ENCODE data around the gene GOLGA8Q.
"Not testable (repeated sequence)": the region's sequence is repeated elsewhere in the genome, so short reads cannot be mapped to it uniquely, and the experiment has no call there.

GOLGA8Q gene, protein sequence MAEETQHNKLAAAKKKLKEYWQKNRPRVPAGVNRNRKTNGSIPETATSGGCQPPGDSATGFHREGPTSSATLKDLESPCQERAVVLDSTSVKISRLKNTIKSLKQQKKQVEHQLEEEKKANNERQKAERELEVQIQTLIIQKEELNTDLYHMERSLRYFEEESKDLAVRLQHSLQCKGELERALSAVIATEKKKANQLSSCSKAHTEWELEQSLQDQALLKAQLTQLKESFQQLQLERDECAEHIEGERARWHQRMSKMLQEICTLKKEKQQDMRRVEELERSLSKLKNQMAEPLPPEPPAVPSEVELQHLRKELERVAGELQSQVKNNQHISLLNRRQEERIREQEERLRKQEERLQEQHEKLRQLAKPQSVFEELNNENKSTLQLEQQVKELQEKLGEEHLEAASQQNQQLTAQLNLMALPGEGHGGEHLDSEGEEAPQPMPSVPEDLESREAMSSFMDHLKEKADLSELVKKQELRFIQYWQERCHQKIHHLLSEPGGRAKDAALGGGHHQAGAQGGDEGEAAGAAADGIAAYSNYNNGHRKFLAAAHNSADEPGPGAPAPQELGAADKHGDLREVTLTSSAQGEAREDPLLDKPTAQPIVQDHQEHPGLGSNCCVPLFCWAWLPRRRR

DNA sequence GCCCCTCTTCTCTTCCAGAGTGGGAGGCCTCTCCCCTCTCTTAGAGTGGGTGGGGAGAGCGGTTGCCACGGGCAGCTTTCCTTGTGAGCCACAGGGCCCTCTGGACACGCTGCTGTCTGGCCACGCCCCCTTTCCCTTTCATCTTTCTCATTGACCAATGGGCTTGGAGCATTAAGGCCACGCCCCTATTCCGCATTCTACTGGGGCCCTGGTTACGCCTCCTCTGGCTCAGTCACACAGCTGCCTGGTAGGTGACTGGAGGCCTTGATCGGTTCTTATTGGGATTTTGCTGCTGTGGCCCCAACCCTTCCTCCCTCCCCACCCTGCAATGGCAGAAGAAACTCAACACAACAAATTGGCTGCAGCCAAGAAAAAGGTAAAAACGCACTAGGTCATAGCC is at the start of gene GOLGA8Q:
Gene GOLGA8Q (plus strand): TSS at position 301 of the 400 bp plus-strand sequence. CDS start 28 bp downstream, at position 329.
- not testable (repeated sequence) for DNase-seq

DNA sequence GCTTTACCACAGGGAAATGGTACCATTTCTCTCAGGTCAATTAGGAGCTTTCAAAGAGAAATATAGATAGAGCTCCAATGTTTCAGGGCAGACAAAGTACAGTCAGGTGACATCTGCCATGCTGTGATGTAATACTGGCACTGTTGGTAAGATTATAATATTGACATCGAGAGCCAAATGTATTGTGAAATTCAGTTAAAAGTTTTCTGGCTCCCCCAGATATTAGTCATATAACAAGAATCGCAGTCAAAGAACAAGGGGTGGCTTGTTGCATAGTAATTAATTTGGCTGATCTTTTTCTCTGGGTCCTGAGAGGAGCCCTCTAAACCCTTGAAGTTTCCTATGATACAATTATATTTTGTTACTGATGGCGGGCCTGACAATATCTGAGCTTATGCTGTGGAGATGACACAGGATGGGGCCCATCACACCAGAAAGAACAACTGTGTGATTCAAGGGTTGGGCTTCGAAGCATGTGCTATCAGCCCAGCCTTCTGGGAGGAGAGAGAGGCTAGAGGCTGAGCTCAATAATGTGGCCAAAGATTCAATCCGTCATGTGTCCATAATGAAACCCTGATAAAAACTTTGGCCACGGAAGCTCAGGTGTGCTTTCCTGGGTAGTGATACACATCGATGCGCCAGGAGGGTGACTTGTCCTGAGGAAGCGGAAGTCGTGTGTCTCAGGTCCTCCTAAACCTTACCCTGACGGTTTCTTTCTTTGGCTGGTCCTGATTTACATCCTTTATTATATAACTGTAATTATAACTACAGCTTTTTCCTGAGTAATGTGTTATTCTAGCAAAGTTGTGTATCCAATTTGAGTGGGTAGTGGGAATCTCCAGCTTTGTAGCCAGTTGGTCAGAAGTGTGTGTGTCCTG is 48.7 kb upstream of the GOLGA8Q start:
- not testable (repeated sequence) for DNase-seq

DNA sequence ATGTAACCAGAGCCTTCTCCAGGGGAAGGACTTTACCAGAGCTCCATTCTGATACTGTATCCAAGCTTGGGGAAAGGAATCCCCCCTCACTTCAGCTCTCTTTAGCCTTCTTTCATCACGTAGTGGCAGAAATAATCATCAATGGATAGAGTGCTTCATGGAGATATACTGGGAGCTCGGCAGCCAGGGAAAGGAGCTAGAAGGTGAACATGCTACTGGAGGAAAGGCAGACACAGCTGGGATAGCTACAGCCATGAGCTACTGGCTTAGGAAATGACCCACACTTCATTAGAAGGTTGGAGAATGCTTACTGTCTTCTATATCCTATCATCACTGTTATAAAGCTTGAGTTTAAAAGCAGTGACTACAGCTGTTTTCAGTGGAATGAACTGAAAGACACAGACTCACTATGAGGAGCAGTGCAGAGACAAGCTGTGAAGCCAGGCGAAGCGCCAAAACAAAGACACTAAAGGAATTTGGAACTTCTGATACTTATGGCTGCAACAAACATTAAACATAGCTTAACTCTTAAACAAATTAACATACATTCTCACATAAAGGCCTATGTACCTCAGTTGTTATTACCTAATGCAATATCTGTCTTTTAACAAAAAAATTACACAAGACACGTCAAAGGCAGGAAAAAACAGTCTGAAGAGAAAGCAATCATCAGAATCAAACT is 47.5 kb upstream of the GOLGA8Q start:
- DNase-seq = not testable (repeated sequence)

DNA sequence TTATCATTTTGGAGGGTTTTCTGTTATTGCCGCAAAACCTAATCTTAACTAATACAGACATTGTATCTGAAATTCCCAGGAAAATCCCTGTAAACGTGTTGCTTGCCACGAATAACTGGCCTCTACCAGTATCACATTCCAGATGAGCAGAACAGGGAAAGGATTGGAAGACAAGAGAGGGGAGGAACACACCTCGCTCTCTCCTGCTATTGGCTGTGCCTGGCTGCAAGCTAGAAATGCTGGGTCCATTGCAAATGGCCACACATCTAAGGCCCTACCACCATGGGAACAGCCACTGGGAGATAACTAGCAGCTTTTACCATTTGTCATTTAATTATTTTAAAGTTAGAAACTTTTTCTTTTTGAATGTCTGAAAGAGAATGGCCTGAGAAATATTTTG is 37.3 kb upstream of the GOLGA8Q start:
- DNase-seq = not testable (repeated sequence)

DNA sequence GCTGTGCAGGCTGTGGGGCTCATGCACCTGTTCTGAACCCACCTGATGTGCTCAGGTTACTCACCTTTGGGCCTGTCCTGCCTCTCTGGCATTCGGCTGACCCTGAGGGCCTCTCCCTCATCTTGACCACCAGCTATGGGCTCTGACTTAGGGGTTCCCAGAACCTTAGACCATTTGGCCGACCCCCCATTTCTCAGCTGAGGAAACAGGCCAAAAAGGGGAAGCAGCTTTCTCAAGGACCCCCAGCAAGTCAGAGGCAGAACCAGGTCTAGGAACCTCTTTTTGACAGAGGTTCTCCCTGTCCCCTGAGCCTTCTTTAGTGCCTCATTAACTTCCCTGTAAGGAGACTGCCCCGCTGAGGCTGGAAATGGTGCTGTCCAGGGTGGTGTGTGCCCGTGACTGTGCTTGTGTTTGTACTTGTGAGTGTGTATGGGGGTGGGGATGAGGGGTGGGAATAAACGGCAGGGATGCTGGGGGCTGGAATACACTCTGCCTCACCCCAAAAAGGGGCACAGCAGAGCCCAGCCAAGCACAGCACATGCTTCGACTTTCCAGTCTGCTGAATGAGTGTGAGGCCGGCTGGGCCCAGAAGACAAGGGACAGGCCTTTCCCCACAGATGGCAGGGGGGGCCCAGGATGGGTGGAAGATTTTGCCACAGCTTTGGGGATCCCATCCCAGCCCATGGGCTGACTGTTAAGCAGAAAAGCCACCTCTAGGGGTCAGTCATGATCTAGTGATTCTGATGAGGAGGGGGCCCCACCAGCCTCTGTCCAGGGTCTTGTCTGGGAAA is 28.2 kb upstream of the GOLGA8Q start:
- not testable (repeated sequence) for DNase-seq

DNA sequence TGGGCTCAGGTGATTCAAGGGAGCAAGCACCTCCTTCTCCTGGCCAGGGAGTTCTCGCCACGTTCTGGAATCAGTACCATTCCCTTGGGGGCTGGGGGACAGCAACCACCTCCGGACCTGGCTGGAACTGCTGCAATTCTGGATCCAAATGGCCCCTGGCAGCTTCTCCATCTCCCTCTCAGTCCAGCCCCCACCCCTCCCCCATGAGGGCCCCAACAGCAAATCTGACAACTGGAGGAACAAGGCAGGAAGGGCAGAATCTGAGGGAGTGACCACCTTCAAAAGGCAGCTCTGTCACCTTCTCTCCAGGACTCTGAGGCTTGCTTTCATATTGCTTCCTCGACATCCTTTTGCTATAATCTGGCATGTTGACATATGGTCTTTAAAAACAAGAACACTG is 25.9 kb upstream of the GOLGA8Q start:
- not testable (repeated sequence) for DNase-seq

DNA sequence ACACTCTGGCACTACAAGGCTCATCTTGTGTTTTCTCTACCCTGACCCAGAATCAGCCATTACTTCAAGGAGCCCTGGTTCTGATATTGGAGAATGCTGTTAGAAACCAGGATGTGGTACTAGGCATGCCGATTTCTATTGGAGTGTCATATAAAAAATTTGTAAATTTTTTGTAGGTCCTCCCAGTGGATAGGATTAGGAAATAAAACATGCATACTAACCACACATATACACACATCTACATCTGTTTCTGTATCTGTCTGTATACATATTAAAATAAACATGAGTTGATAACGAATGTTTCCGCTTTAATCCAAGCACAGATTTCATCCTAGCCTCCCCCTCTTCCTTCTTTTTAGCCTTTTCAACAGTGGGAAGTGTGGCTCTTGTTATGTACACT is 22.8 kb upstream of the GOLGA8Q start:
- not testable (repeated sequence) for DNase-seq

DNA sequence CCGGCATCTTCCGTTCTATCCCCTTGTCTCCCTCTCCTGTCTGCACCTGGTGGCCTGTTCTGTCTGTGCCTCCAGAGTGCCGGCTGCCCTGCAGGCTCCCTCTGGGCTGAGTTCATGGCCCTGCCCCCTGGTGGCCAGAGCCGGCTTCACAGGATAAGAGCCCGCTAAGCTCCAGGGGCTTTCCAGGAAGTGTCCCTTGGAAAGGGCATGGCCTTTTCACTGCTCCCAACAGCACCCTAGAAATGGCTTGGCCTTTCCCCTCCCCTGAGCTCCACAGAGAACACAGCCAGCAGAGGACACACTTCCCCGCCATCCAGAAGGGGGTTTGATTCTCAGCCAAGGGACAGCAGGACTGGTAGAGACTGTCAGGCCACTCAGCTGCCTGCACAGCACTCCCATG is 15.1 kb downstream of the GOLGA8Q start:
- DNase-seq = not testable (repeated sequence)

DNA sequence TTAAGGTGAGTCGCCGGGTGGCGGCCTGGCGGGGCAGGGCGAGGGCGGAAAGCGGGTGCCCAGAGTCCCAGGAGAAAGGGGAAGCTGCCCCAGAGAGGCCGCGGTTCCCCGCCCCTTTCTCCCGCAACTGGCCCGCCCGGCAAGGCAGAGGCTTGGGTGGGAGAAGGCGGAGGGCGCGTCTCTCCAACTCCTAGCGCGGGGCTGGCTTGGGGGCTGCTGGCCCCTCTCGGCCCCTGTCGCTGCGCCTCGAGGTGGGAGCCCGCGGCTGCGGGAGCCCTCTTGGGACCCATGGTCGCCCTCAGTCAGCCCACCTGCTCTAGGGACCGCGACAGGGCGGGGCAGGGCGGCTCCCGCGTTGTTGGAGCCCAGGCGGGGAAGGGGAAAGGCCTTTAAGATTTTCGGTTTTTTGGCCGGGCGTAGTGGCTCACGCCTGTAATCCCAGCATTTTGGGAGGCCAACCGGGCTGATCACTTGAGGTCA is 21.2 kb downstream of the GOLGA8Q start:
- DNase-seq = not testable (repeated sequence)

DNA sequence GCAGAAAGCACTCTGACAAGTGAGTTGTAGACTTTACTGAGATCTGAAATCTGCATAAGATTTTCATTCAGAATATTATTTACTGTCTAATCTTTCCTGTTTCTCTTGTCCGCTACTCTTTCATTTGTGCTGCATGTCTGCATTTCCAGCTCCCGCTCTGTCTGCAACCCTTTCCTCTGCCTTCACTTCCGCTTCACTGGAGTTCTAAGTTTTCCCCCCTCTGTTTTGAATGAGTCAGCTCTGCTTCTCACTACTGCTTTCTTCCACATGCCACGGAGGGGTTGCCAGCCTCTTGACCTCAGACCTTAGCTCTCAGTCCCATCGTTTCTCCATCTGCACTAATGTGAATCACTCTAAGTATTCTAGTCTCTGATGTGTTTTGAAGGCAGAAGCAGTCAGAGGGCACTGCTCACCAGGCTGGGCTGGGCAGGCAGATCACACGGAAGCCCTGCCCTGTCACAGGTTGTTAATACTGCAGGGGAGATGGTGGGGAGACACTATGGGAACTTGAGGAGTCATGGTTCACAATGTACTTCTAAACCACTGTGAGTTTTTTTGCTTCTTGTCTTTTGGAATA is 27.6 kb downstream of the GOLGA8Q start:
- DNase-seq = not testable (repeated sequence)

DNA sequence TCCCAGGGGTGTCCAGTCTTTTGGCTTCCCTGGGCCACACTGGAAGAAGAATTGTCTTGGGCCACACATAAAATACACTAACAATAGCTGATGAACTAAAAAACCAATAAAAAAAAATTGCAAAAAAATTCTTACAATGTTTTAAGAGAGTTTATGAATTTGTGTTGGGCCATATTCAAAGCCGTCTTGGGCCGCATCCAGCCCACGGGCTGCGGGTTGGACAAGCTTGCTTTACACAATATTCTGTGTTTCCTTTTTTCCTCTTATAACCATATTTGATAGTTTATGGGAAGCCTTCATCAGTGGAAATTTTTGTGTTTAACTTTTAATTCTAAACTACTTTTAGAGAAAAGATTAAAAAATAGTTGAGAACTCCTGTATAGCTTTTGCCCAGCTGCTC is 28.9 kb downstream of the GOLGA8Q start:
- not testable (repeated sequence) for DNase-seq

DNA sequence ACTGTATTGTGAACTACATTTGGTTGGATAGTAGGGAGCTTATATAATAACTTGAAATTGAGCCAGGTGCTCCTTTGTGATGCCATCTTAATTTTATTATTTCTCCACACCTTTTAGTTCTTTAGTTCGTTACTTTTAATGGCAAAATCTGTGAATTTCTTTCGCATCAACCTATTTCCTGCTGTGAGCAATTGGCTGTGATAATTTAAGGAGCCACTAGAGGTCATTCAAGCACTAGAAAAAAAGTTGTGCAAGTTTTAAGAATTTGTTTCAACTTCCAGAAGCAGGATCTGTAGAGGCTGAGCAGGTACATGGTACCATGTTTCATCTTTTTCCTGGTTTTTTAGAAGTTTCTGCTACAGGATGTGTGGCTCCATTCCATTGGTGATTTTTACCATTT is 47.1 kb downstream of the GOLGA8Q start:
- not testable (repeated sequence) for DNase-seq

DNA sequence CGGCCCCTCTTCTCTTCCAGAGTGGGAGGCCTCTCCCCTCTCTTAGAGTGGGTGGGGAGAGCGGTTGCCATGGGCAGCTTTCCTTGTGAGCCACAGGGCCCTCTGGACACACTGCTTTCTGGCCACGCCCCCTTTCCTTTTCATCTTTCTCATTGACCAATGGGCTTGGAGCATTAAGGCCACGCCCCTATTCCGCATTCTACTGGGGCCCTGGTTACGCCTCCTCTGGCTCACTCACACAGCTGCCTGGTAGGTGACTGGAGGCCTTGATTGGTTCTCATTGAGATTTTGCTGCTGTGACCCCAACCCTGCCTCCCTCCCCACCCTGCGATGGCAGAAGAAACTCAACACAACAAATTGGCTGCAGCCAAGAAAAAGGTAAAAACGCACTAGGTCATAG is 51.9 kb downstream of the GOLGA8Q start, which contains the start of gene GOLGA8H:
Gene GOLGA8H (plus strand): TSS at position 233 of the 400 bp plus-strand sequence. CDS start 98 bp downstream, at position 331.
- not testable (repeated sequence) for DNase-seq

Data from activated naive CD4-positive, alpha-beta T cell (primary cell).